K562 treated with DMSO at 1 percent for 24 hours (cell line): ENCODE data around the gene LILRB1. TPM values are rescaled to one million over a fixed set of nuclear protein-coding genes. Genes with fewer than 3 reads are reported as not detected.

Source experiments
- total RNA-seq: library from RNA; unstranded; fragments of 300-600 nt; gene quantifications from 2 replicates; pipeline ENCODE4 v1.2.3, GENCODE V29; 2022; ENCODE audit warnings: low read depth; ENCODE audit not compliant: insufficient read depth

LILRB1 gene
- not detected in 2 replicates for total RNA-seq

GRCh38 chr19:54630262-54630661, at the start of gene LILRB1:
TSS of gene LILRB1 (plus strand) at chr19:54630484. CDS start at chr19:54631074, 590 bp downstream.

DNA sequence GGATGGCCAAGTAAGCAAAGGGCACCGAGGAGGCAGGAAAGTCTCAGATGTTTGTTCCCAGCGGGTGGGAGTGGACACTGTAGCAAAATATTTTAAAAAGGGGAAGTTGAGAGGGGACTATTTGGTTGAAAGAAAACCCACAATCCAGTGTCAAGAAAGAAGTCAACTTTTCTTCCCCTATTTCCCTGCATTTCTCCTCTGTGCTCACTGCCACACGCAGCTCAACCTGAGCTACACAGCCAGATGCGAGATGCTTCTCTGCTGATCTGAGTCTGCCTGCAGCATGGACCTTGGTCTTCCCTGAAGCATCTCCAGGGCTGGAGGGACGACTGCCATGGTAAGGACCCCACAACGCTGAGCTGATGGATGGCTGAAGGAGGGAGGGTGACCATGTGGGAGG, 36.8 kb upstream of the LILRB1 start, which contains the start of gene LILRA1:
Gene LILRA1, plus strand, starts transcription at position 188 of the 400 bp plus-strand sequence. CDS start 613 bp downstream, outside the sequence.

DNA sequence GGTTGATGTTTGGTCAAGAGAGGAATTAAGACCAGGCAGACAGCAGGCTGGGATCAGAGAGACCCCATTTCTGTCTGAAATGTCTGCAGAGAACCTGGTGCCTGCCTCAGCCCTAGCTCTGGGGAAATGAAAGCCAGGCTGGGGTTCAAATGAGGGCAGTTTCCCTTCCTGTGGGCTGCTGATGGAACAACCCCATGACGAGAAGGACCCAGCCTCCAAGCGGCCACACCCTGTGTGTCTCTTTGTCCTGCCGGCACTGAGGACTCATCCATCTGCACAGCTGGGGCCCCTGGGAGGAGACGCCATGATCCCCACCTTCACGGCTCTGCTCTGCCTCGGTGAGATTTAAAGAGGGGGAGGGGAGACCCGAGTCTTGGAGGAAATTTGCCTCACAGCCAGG, 32.4 kb downstream of the LILRB1 start, which contains the start of gene LILRB4:
Gene LILRB4, plus strand, starts transcription at position 256 of the 400 bp plus-strand sequence. Its CDS starts 49 bp downstream, at position 305.

Other genes starting within 250 kb of the LILRB1 start
- gene TTYH1, start 215.0 kb upstream of the LILRB1 start, total RNA-seq: 0.22 TPM in 1 of 2 replicates, not detected in the other
- gene LENG8, start 181.3 kb upstream of the LILRB1 start, total RNA-seq: 122 and 127 TPM in 2 replicates
- 0.87 and 1.1 TPM in 2 replicates for gene LENG9, start 166.7 kb upstream of the LILRB1 start, total RNA-seq
- gene CDC42EP5, start 157.2 kb upstream of the LILRB1 start, total RNA-seq: 3.0 and 3.9 TPM in 2 replicates
- gene LAIR2, start 127.7 kb upstream of the LILRB1 start, total RNA-seq: not detected in 2 replicates
- gene LILRA2, start 56.7 kb upstream of the LILRB1 start, total RNA-seq: 9.5 and 12.6 TPM in 2 replicates
- gene LILRA1, start 36.9 kb upstream of the LILRB1 start, total RNA-seq: not detected in 2 replicates
- not detected in 2 replicates for gene LILRB4, start 32.5 kb downstream of the LILRB1 start, total RNA-seq
- gene KIR3DL3, start 94.0 kb downstream of the LILRB1 start, total RNA-seq: not detected in 2 replicates
- not detected in 2 replicates for gene KIR2DL3, start 108.0 kb downstream of the LILRB1 start, total RNA-seq
- gene KIR2DL1, start 139.3 kb downstream of the LILRB1 start, total RNA-seq: not detected in 2 replicates
- gene KIR2DL4, start 173.1 kb downstream of the LILRB1 start, total RNA-seq: not detected in 2 replicates
- gene KIR3DL1, start 186.0 kb downstream of the LILRB1 start, total RNA-seq: not detected in 2 replicates
- gene KIR2DS4, start 202.2 kb downstream of the LILRB1 start, total RNA-seq: not detected in 2 replicates
- gene KIR3DL2, start 220.0 kb downstream of the LILRB1 start, total RNA-seq: not detected in 2 replicates
- gene FCAR, start 243.8 kb downstream of the LILRB1 start, total RNA-seq: not detected in 2 replicates